Stimulated activated naive CD4-positive, alpha-beta T cell treated with Interleukin-2 at 50 U/mL for 16 hours (primary cell): ENCODE measurements around the gene ADGRF3.
"Not testable (repeated sequence)": the region's sequence is repeated elsewhere in the genome, so short reads cannot be mapped to it uniquely, and the experiment has no call there.

ENCODE experiments used
- DNase-seq: peaks from one replicate; lab custom pipeline; 2025; lab: John Stamatoyannopoulos, UW

The ADGRF3 gene

GRCh38 chr2:26316845-26317244, 29.7 kb downstream of the ADGRF3 start:
- no peak for DNase-seq

GRCh38 chr2:26316041-26316440, 30.5 kb downstream of the ADGRF3 start:
- no peak for DNase-seq

- DNase-seq = no peak
Measured at GRCh38 chr2:26314243-26314642, 32.3 kb downstream of the ADGRF3 start.

GRCh38 chr2:26313446-26313845, 33.1 kb downstream of the ADGRF3 start:
- DNase-seq = no peak

- DNase-seq = no peak
Measured at GRCh38 chr2:26312471-26312870, 34.1 kb downstream of the ADGRF3 start.

- no peak for DNase-seq
Measured at GRCh38 chr2:26309921-26310320, 36.7 kb downstream of the ADGRF3 start.

GRCh38 chr2:26305540-26305939, 41.0 kb downstream of the ADGRF3 start:
- no peak for DNase-seq

- not testable (repeated sequence) for DNase-seq
Measured at GRCh38 chr2:26305094-26305493, 41.5 kb downstream of the ADGRF3 start.

GRCh38 chr2:26302846-26303245, 43.7 kb downstream of the ADGRF3 start:
- no peak for DNase-seq

GRCh38 chr2:26300234-26300925, 46.2 kb downstream of the ADGRF3 start:
- no peak for DNase-seq

GRCh38 chr2:26299471-26300101, 47.0 kb downstream of the ADGRF3 start:
- DNase-seq = no peak

GRCh38 chr2:26298638-26299393, 47.8 kb downstream of the ADGRF3 start:
- DNase-seq = no peak

- no peak for DNase-seq
Measured at GRCh38 chr2:26298286-26298637, 48.3 kb downstream of the ADGRF3 start.

GRCh38 chr2:26297061-26297460, 49.5 kb downstream of the ADGRF3 start:
- DNase-seq = no peak

- no peak for DNase-seq
Measured at GRCh38 chr2:26295511-26295910, 51.1 kb downstream of the ADGRF3 start.

- DNase-seq = no peak
Measured at GRCh38 chr2:26292646-26293045, 53.9 kb downstream of the ADGRF3 start.

- no peak for DNase-seq
Measured at GRCh38 chr2:26290001-26290400, 56.6 kb downstream of the ADGRF3 start.

- DNase-seq = no peak
Measured at GRCh38 chr2:26285931-26286330, 60.7 kb downstream of the ADGRF3 start.

GRCh38 chr2:26284132-26284531, 62.5 kb downstream of the ADGRF3 start:
- no peak for DNase-seq

- DNase-seq = no peak
Measured at GRCh38 chr2:26283606-26284005, 63.0 kb downstream of the ADGRF3 start.

GRCh38 chr2:26281226-26281625, 65.4 kb downstream of the ADGRF3 start:
- DNase-seq = no peak

- no peak for DNase-seq
Measured at GRCh38 chr2:26279886-26280285, 66.7 kb downstream of the ADGRF3 start.
